Skeletal muscle satellite cell (primary cell): ENCODE results near the gene DNMT3A.

Experiments used
- H3K27me3 ChIP-seq: 2 replicates; pipeline ENCODE4 v1.7.0; 2013; ENCODE audit warnings: low read length; ENCODE audit not compliant: control insufficient read depth, insufficient read depth
- H3K36me3 ChIP-seq: 2 replicates; pipeline ENCODE4 v1.7.0; 2013; ENCODE audit warnings: mild to moderate bottlenecking, control low read depth, low read length; ENCODE audit not compliant: insufficient read depth
- H3K4me1 ChIP-seq: 2 replicates; pipeline ENCODE4 v1.7.0; 2013; ENCODE audit warnings: low read length; ENCODE audit not compliant: control insufficient read depth, insufficient read depth
- H3K4me2 ChIP-seq: 2 replicates; pipeline ENCODE4 v1.7.0; 2013; ENCODE audit warnings: mild to moderate bottlenecking, low read length
- H3K4me3 ChIP-seq: 2 replicates; pipeline ENCODE4 v1.7.0; 2013; ENCODE audit warnings: low read length
- H3K9ac ChIP-seq: 2 replicates; pipeline ENCODE4 v1.7.0; 2013; ENCODE audit warnings: mild to moderate bottlenecking, low read depth, low read length, moderate library complexity
- H3K9me3 ChIP-seq: replicated peaks from 2 replicates; pipeline ENCODE4 v1.7.0; 2013; ENCODE audit warnings: mild to moderate bottlenecking, control low read depth, low read length

The DNMT3A gene

DNA sequence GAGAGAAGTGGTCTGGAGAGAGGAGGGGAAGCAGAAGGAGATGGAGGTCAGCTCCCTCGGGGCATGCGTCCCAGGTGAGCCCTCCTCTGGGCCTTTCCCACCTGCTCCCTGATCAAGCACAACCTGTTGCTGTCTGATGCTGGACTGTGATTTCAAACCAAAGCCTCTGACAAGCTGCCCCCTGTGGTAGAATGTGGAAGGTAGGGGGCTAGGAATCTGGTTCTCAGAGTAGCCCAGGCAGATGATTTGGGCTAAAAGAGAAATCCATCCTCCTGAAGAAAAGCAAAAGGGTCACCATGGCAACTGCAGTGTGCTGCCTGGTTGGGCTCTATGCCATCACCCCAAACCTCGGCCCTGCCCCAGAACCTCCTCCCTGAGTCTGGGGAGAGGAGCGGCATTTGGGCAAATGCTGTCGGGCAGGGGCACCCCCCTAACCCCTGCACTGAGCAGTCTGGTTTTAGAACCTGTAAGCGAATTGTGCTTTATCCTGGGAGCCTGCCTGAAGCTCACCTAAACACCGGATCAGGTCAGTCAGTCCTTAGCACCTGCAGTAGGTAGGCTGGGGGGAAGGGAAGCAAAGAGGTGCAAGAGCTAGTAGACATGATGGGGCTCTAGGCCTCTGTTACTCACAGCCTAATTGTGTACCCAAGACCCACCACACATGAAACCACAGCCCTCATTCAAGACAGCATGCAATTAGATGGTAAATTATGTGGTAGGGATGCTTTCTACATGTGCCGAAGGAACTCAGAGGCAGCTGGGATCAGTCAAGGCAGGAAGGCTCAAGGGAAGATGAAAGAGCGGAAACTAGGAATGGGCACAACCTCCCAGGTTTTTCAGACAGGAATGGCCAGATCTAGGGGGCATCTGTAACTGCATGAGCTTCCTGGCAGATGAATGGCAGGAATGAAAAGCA lies 83.5 kb downstream of the DNMT3A start:
- Histone ChIP-seq H3K4me2 (no peak overlapping the region), H3K4me3 (no peak overlapping the region), H3K27me3 (no peaks in the 10 kb centered on the region), H3K36me3 (peaks cover 6% of the 10 kb centered on the region), H3K4me1 (no peaks in the 10 kb centered on the region), H3K9me3 (no peaks in the 10 kb centered on the region), H3K9ac (no peak overlapping the region)

DNA sequence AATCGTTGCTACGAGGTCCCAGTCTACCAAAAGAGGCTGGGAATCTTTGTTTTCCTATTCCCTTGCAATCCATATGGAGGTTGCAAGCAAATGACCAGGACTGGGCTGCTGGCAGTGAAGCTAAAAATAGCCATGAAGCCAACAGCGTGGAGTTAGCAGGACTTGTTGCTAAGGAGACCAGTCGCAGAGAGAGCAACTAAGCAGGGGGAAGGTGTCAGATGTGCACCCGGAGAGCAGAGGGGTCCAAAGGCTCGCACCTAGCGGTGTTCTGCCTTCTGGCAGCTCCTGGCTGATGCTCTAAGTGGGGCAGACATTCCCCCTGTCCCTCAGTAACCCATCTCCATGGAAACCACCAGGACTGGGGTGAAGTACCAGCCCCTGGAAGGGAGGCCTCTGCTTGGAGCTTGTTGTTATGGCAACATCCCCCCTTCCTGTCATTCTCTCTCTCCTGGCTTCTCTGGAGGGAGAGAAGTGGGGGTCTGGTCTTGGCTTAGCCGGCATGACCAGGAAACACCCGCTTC lies 84.6 kb downstream of the DNMT3A start:
- Histone ChIP-seq H3K4me1 (no peaks in the 10 kb centered on the region), H3K9ac (no peak overlapping the region), H3K9me3 (no peaks in the 10 kb centered on the region), H3K27me3 (no peaks in the 10 kb centered on the region), H3K36me3 (peaks cover 6% of the 10 kb centered on the region), H3K4me3 (no peak overlapping the region), H3K4me2 (no peak overlapping the region)

GRCh38 chr2:25256488-25256875 lies 85.2 kb downstream of the DNMT3A start:
- Histone ChIP-seq H3K4me3 (no peak overlapping the region), H3K9ac (no peak overlapping the region), H3K36me3 (peaks cover 6% of the 10 kb centered on the region), H3K4me1 (peaks cover 5% of the 10 kb centered on the region), H3K9me3 (no peaks in the 10 kb centered on the region), H3K4me2 (no peak overlapping the region), H3K27me3 (no peaks in the 10 kb centered on the region)

GRCh38 chr2:25255745-25256487 lies 85.8 kb downstream of the DNMT3A start:
- Histone ChIP-seq H3K9me3 (no peaks in the 10 kb centered on the region), H3K4me2 (no peak overlapping the region), H3K27me3 (no peaks in the 10 kb centered on the region), H3K4me1 (peaks cover 9% of the 10 kb centered on the region), H3K36me3 (peaks cover 6% of the 10 kb centered on the region), H3K4me3 (no peak overlapping the region), H3K9ac (no peak overlapping the region)

GRCh38 chr2:25254961-25255360 lies 86.8 kb downstream of the DNMT3A start:
- H3K4me3 ChIP-seq = no peak overlapping the region
- no peak overlapping the region for H3K9ac ChIP-seq
- no peaks in the 10 kb centered on the region for H3K27me3 ChIP-seq
- no peak overlapping the region for H3K4me2 ChIP-seq
- no peaks in the 10 kb centered on the region for H3K9me3 ChIP-seq
- H3K4me1 ChIP-seq = peaks cover 17% of the 10 kb centered on the region
- peaks cover 6% of the 10 kb centered on the region for H3K36me3 ChIP-seq

GRCh38 chr2:25253153-25253626 lies 88.5 kb downstream of the DNMT3A start:
- no peaks in the 10 kb centered on the region for H3K9me3 ChIP-seq
- no peak overlapping the region for H3K9ac ChIP-seq
- H3K4me3 ChIP-seq = no peak overlapping the region
- H3K4me2 ChIP-seq = no peak overlapping the region
- H3K36me3 ChIP-seq = peaks cover under 1% of the 10 kb centered on the region
- no peaks in the 10 kb centered on the region for H3K27me3 ChIP-seq
- peaks cover 19% of the 10 kb centered on the region for H3K4me1 ChIP-seq

GRCh38 chr2:25252291-25253152 lies 89.2 kb downstream of the DNMT3A start:
- H3K4me3 ChIP-seq = peak overlapping the region; percentile 65
- peak overlapping the region; percentile 74 for H3K9ac ChIP-seq
- H3K9me3 ChIP-seq = no peaks in the 10 kb centered on the region
- peaks cover 7% of the 10 kb centered on the region for H3K36me3 ChIP-seq
- H3K4me2 ChIP-seq = peak overlapping the region; percentile 82
- no peaks in the 10 kb centered on the region for H3K27me3 ChIP-seq
- peaks cover 19% of the 10 kb centered on the region for H3K4me1 ChIP-seq

DNA sequence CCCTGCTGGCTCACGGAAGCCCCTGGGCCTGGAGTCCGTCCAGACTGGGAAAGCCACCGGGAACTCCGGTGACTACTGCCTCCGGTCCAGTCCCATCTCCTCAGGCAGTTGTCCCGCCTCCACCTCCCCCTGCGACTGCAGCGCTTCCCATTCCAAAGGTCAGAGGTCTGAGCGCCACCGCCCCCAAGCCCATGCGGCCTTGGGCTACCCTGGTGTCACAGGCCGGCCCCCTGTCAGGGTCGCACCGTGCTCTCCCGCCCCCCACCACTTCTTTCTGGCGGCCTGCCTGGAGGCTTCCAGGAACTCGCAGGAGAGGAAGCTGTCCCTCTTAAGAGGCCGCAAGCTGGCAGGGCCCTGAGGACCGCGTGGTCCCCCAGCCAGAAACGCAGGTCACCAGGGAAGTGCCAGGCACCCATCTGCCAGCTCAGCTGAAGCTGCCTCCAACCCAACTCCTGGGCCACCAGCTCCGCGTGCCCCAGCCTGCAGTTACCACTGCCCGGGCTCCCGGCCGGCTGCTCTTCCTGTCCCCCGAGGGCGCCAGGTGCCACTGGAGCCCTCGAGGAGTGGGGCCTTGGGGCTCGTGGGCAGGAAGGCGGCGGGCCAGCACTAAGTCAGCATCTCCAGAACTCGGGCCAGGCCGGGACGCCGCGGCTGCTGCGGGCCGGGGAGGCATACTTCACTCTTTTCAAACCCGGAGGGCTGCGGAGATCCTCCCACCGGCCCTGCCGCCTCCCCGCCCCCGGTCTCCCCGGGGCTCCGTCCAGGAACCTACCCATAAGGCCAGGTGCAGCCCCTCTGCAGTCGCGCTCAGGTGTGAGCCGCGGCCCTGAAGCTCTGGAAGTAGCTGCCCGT lies 90.1 kb downstream of the DNMT3A start:
- peak overlapping the region; percentile 73 for H3K9ac ChIP-seq
- peaks cover 19% of the 10 kb centered on the region for H3K4me1 ChIP-seq
- H3K9me3 ChIP-seq = no peaks in the 10 kb centered on the region
- H3K36me3 ChIP-seq = peaks cover 12% of the 10 kb centered on the region
- H3K27me3 ChIP-seq = no peaks in the 10 kb centered on the region
- H3K4me3 ChIP-seq = peak overlapping the region; percentile 61
- peak overlapping the region; percentile 82 for H3K4me2 ChIP-seq

GRCh38 chr2:25251071-25251421 lies 90.7 kb downstream of the DNMT3A start:
- H3K27me3 ChIP-seq = no peaks in the 10 kb centered on the region
- H3K4me2 ChIP-seq = peak overlapping the region; percentile 82
- H3K4me1 ChIP-seq = peaks cover 19% of the 10 kb centered on the region
- no peak overlapping the region for H3K9ac ChIP-seq
- H3K9me3 ChIP-seq = no peaks in the 10 kb centered on the region
- H3K4me3 ChIP-seq = no peak overlapping the region
- H3K36me3 ChIP-seq = peaks cover 16% of the 10 kb centered on the region

DNA sequence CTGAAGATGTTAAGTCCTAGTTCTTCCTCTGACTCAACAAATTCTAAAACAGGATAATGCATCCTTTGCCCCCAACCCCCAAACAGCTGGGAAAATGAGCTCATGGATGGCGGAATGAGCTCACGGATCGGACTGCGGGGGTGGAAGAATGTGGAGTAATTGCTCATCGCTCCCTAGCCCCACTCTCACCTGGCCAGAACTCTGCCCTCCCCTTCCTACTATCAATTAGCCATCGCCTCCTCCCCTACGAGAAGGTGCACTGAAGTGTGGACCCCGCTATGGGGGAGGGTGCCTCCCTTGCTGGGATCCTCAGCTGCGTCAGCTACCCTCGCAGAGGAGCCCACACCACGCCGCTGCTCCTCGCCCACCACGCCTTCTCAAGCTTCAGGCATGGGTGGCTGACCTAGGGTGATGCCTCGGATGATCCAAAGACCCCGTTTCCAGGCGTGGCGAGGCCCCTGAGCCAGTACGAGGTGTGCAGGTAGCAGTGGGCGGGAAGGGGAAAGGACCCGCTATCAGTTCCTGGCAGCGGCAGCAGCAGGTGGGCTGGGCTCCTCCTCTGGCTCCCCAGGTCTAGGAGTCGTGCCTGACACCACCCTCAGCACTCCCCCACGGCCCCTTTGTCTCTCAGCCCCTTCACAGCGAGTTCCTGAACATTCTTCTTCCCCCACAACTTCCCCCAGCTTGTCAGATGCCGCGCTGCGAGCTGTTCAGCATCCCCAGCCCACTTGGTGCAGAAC lies 91.2 kb downstream of the DNMT3A start:
- no peak overlapping the region for H3K4me3 ChIP-seq
- peaks cover 22% of the 10 kb centered on the region for H3K36me3 ChIP-seq
- no peak overlapping the region for H3K9ac ChIP-seq

More for the DNA sequence above, 91.2 kb downstream of the DNMT3A start:
- peaks cover 19% of the 10 kb centered on the region for H3K4me1 ChIP-seq
- no peak overlapping the region for H3K4me2 ChIP-seq
- H3K9me3 ChIP-seq = no peaks in the 10 kb centered on the region
- H3K27me3 ChIP-seq = no peaks in the 10 kb centered on the region
